AG09309 (cell line): ENCODE results near the gene GIMAP5.

ENCODE experiments used
- DNase-seq: peaks from one replicate; pipeline ENCODE4 v3.0.0-alpha.2; 2010; ENCODE audit warnings: low read depth
- H3K4me3 ChIP-seq: 2 replicates; pipeline ENCODE4 v1.5.1; 2011; ENCODE audit warnings: mild to moderate bottlenecking, low read depth, low read length, moderate library complexity; ENCODE audit not compliant: control insufficient read depth
- TF ChIP-seq, protein P1 (sequence below): IDR thresholded peaks from 2 replicates; pipeline ENCODE4 v1.5.1; 2011; ENCODE audit warnings: mild to moderate bottlenecking, low read depth, low read length, inconsistent platforms; ENCODE audit not compliant: insufficient read depth, control insufficient read depth; ENCODE audit errors: missing control alignments

Gene GIMAP5

DNA sequence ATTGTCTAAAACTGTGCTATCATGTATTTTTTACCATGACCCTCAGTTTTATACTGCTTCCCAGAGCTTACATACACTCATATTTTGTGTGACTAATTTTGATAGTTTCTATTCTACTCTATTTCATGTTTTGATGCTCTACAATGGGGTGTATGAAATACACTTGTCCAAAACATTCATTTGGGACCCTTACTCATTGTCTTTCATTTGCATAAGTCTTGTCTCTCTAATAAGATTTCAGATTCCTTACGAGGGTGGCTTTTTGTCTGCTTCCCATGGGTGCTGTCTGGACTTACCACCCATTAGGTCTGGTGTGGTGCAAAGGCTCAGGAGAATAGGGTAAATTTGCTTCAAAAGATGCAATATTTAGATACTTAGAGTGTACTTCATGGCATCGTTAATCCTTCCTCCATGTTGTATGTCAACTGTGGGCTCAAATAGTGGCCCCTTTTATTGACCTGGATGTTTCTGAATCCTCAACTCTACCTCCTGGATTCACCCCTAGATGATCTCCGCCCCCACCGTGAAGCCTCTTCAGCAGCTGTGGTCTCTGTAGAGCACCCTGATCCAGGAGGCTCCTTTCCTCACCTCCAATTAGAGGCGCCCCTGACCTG is 3.6 kb upstream of the GIMAP5 start:
- no peak for DNase-seq
- H3K4me3 ChIP-seq, result no peak overlapping the region
- TF ChIP-seq, protein P1, sequence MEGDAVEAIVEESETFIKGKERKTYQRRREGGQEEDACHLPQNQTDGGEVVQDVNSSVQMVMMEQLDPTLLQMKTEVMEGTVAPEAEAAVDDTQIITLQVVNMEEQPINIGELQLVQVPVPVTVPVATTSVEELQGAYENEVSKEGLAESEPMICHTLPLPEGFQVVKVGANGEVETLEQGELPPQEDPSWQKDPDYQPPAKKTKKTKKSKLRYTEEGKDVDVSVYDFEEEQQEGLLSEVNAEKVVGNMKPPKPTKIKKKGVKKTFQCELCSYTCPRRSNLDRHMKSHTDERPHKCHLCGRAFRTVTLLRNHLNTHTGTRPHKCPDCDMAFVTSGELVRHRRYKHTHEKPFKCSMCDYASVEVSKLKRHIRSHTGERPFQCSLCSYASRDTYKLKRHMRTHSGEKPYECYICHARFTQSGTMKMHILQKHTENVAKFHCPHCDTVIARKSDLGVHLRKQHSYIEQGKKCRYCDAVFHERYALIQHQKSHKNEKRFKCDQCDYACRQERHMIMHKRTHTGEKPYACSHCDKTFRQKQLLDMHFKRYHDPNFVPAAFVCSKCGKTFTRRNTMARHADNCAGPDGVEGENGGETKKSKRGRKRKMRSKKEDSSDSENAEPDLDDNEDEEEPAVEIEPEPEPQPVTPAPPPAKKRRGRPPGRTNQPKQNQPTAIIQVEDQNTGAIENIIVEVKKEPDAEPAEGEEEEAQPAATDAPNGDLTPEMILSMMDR, result no peak

- TF ChIP-seq, protein P1, result no peak
- DNase-seq, result no peak
- H3K4me3 ChIP-seq, result no peak overlapping the region
Observed at GRCh38 chr7:150734254-150734653, 3.0 kb upstream of the GIMAP5 start.

GRCh38 chr7:150735596-150736358 is 1.4 kb upstream of the GIMAP5 start:
- no peak overlapping the region for H3K4me3 ChIP-seq
- TF ChIP-seq, protein P1, result no peak
- no peak for DNase-seq

- no peak for DNase-seq
- TF ChIP-seq, protein P1, result no peak
- no peak overlapping the region for H3K4me3 ChIP-seq
Observed at GRCh38 chr7:150736864-150737263, 354 bp upstream of the GIMAP5 start.

DNA sequence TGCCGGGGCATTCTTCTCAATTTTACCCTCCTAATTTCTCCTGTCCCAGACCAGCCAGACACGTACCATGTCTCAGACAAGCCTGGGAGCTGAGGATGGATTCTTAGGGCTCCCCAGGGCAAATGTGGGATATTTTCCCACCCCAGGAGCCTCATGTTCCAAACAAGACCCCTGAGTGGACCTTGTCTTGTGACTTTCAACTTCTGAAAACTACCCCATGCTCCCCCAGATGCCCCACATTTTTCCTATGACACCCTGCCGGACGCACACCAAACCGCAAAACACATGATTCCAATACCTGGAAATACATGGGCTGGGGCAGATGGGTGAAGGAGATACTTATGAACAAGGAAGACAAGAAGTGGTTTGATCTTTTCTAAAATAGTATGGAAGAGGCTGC is 874 bp downstream of the GIMAP5 start:
- TF ChIP-seq, protein P1, result no peak
- no peak for DNase-seq
- no peak overlapping the region for H3K4me3 ChIP-seq

DNA sequence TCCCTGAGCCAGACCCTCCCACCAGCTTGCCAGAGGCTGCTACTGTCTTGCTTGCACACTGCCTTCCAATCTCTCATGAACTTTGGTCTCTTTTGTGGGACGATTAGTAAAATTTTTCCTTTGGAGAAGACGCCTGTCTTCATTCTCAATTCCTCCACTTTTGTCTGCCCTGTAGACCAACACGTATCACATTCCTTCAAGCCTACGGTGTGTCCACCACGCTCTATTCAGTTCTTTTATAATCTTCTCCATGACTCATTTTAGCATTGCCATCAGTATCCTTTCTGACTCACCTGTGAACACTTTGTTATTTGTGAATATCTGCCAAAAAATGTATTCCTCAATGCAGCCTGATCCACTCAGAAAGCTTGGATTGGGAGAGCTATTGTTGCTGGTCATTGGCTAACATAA is 1.4 kb downstream of the GIMAP5 start:
- TF ChIP-seq, protein P1, result no peak
- no peak for DNase-seq
- no peak overlapping the region for H3K4me3 ChIP-seq
